GM21360 (cell line): ENCODE data around the gene ZNF552.
"Not testable (repeated sequence)": the region's sequence is repeated elsewhere in the genome, so short reads cannot be mapped to it uniquely, and the experiment has no call there.

Experiments used
- ATAC-seq: cut with Tn5 transposase; IDR thresholded peaks from one replicate; pipeline ENCODE4 v1.9.1; 2021; ENCODE audit warnings: mild to moderate bottlenecking, moderate library complexity; ENCODE audit not compliant: unreplicated experiment

Gene ZNF552

GRCh38 chr19:57819475-57820148, 4.9 kb upstream of the ZNF552 start:
- peak; percentile 79 for ATAC-seq

GRCh38 chr19:57818378-57818777, 3.7 kb upstream of the ZNF552 start:
- ATAC-seq = no peak

- ATAC-seq = no peak
Observed at GRCh38 chr19:57817976-57818375, 3.3 kb upstream of the ZNF552 start.

- no peak for ATAC-seq
Observed at GRCh38 chr19:57816652-57817051, 1.9 kb upstream of the ZNF552 start.

GRCh38 chr19:57815247-57816075, 748 bp upstream of the ZNF552 start:
- ATAC-seq = no peak

GRCh38 chr19:57813919-57814504, 701 bp downstream of the ZNF552 start:
- no peak for ATAC-seq

GRCh38 chr19:57812975-57813820, 1.5 kb downstream of the ZNF552 start:
- ATAC-seq = not testable (repeated sequence)

GRCh38 chr19:57812226-57812625, 2.5 kb downstream of the ZNF552 start:
- ATAC-seq = peak; percentile 47

GRCh38 chr19:57810410-57811295, 4.1 kb downstream of the ZNF552 start:
- not testable (repeated sequence) for ATAC-seq

GRCh38 chr19:57807541-57807940, 7.2 kb downstream of the ZNF552 start:
- no peak for ATAC-seq

GRCh38 chr19:57803594-57804325, 11.0 kb downstream of the ZNF552 start:
- no peak for ATAC-seq

GRCh38 chr19:57803265-57803593, 11.5 kb downstream of the ZNF552 start:
- ATAC-seq = no peak

GRCh38 chr19:57802269-57802668, 12.4 kb downstream of the ZNF552 start:
- ATAC-seq = peak; percentile 63

GRCh38 chr19:57800696-57801095, 14.0 kb downstream of the ZNF552 start:
- no peak for ATAC-seq

- not testable (repeated sequence) for ATAC-seq
Observed at GRCh38 chr19:57796580-57796979, 18.1 kb downstream of the ZNF552 start.

GRCh38 chr19:57789288-57789687, 25.4 kb downstream of the ZNF552 start:
- ATAC-seq = no peak

- ATAC-seq = no peak
Observed at GRCh38 chr19:57788114-57788692, 26.5 kb downstream of the ZNF552 start.

- no peak for ATAC-seq
Observed at GRCh38 chr19:57786906-57787305, 27.8 kb downstream of the ZNF552 start.

GRCh38 chr19:57786286-57786685, 28.4 kb downstream of the ZNF552 start:
- ATAC-seq = no peak
